Hepatocyte (in vitro differentiated cells): ENCODE results near the gene NCOA3. TPM values are rescaled to one million over a fixed set of nuclear protein-coding genes. Genes with fewer than 3 reads are reported as not detected.

Experiments
- DNase-seq: peaks from one replicate; pipeline ENCODE4 v3.0.0-alpha.2; 2016; ENCODE audit warnings: low spot score
- H2AFZ ChIP-seq: fragments of 200-600 bp; sonication (generic); 2 replicates; pipeline ENCODE4 v1.6.0; 2016; ENCODE audit warnings: antibody characterized with exemption, mild to moderate bottlenecking
- H3K27ac ChIP-seq: fragments of 200-600 bp; sonication (generic); 2 replicates; pipeline ENCODE4 v1.5.1; 2016; ENCODE audit warnings: mild to moderate bottlenecking
- H3K27me3 ChIP-seq: fragments of 200-600 bp; sonication (generic); 2 replicates; pipeline ENCODE4 v1.6.1; 2016
- H3K36me3 ChIP-seq: fragments of 200-600 bp; sonication (generic); replicated peaks from 2 replicates; pipeline ENCODE4 v1.5.1; 2016; ENCODE audit warnings: low read depth; ENCODE audit not compliant: insufficient read depth
- H3K4me1 ChIP-seq: fragments of 200-600 bp; sonication (generic); 2 replicates; pipeline ENCODE4 v1.5.1; 2016; ENCODE audit warnings: mild to moderate bottlenecking, moderate library complexity; ENCODE audit not compliant: insufficient read depth
- H3K4me2 ChIP-seq: fragments of 200-600 bp; sonication (generic); 2 replicates; pipeline ENCODE4 v1.6.0; 2016
- H3K4me3 ChIP-seq: fragments of 200-600 bp; sonication (generic); 2 replicates; pipeline ENCODE4 v1.5.1; 2016; ENCODE audit warnings: mild to moderate bottlenecking
- H3K79me2 ChIP-seq: fragments of 200-600 bp; sonication (generic); 2 replicates; pipeline ENCODE4 v1.6.0; 2017; ENCODE audit warnings: mild to moderate bottlenecking
- H3K9me2 ChIP-seq: fragments of 200-600 bp; sonication (generic); replicated peaks from 2 replicates; pipeline ENCODE4 v1.6.0; 2017; ENCODE audit warnings: mild to moderate bottlenecking; ENCODE audit not compliant: insufficient read depth
- H3K9me3 ChIP-seq: fragments of 200-600 bp; sonication (generic); 2 replicates; pipeline ENCODE4 v1.5.1; 2016; ENCODE audit warnings: low read depth, mild to moderate bottlenecking
- H4K20me1 ChIP-seq: fragments of 200-600 bp; sonication (generic); 2 replicates; pipeline ENCODE4 v1.6.0; 2016; ENCODE audit warnings: mild to moderate bottlenecking; ENCODE audit not compliant: insufficient read depth, poor library complexity, severe bottlenecking
- EZH2 ChIP-seq: fragments of 200-600 bp; sonication (generic); IDR thresholded peaks from 2 replicates; pipeline ENCODE4 v1.6.1; 2016; ENCODE audit warnings: antibody characterized with exemption, mild to moderate bottlenecking, borderline replicate concordance
- EZH2phosphoT487 ChIP-seq: fragments of 200-600 bp; sonication (generic); IDR thresholded peaks from one replicate; pipeline ENCODE4 v1.6.1; 2018; ENCODE audit warnings: antibody characterized with exemption, mild to moderate bottlenecking, low read depth, moderate library complexity; ENCODE audit not compliant: unreplicated experiment, severe bottlenecking
- WGBS: methylation state at CpG from one replicate; pipeline ENCODE4 v1.1.6; 2016; ENCODE audit warnings: low lambda C conversion rate; ENCODE audit errors: missing lambda C conversion rate; 5-methylcytosine and 5-hydroxymethylcytosine counted together
- polyA plus RNA-seq: library from polyadenylated mRNA; unstranded; fragments of >200 nt; fragmentation: Nextera tagmentation; extraction: Ambion mirVana; gene quantifications from 2 replicates; pipeline ENCODE4 v1.2.1, GENCODE V29; 2016
- total RNA-seq: library from RNA; depleted of rRNA; stranded (reverse); fragments of >200 nt; gene quantifications from 2 replicates; pipeline ENCODE4 v1.2.3, GENCODE V29; 2014
- TF ChIP-seq, protein P1 (sequence below): fragments of 200-600 bp; sonication (generic); IDR thresholded peaks from 2 replicates; pipeline ENCODE4 v1.5.1; 2016; ENCODE audit warnings: antibody characterized with exemption, mild to moderate bottlenecking; ENCODE audit not compliant: poor library complexity

NCOA3 gene
- total and polyA plus RNA-seq, 2 experiments from 2014 or later, result 12.7 to 28.6 TPM

- H3K4me3 ChIP-seq, result no peak overlapping the region
- no peak for DNase-seq
- H3K79me2 ChIP-seq, result no peaks in the 10 kb centered on the region
- no peaks in the 10 kb centered on the region for H3K9me2 ChIP-seq
- H3K9me3 ChIP-seq, result peaks cover 4% of the 10 kb centered on the region
- no peak overlapping the region for H3K27ac ChIP-seq
- H3K4me2 ChIP-seq, result no peak overlapping the region
- no peaks in the 10 kb centered on the region for H3K4me1 ChIP-seq
- WGBS, result 83% methylated on average over 18 of the region's 18 CpGs
- H3K36me3 ChIP-seq, result no peaks in the 10 kb centered on the region
- TF ChIP-seq, protein P1, sequence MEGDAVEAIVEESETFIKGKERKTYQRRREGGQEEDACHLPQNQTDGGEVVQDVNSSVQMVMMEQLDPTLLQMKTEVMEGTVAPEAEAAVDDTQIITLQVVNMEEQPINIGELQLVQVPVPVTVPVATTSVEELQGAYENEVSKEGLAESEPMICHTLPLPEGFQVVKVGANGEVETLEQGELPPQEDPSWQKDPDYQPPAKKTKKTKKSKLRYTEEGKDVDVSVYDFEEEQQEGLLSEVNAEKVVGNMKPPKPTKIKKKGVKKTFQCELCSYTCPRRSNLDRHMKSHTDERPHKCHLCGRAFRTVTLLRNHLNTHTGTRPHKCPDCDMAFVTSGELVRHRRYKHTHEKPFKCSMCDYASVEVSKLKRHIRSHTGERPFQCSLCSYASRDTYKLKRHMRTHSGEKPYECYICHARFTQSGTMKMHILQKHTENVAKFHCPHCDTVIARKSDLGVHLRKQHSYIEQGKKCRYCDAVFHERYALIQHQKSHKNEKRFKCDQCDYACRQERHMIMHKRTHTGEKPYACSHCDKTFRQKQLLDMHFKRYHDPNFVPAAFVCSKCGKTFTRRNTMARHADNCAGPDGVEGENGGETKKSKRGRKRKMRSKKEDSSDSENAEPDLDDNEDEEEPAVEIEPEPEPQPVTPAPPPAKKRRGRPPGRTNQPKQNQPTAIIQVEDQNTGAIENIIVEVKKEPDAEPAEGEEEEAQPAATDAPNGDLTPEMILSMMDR, result no peak
- TF ChIP-seq EZH2phosphoT487, result no peak
- TF ChIP-seq EZH2, result no peak
- no peaks in the 10 kb centered on the region for H4K20me1 ChIP-seq
- no peaks in the 10 kb centered on the region for H3K27me3 ChIP-seq
- H2AFZ ChIP-seq, result no peak overlapping the region
Measured at GRCh38 chr20:47688385-47689381, 187.0 kb downstream of the NCOA3 start.

GRCh38 chr20:47689731-47690130 is 188.0 kb downstream of the NCOA3 start:
- Histone ChIP-seq H3K4me1 (no peaks in the 10 kb centered on the region), H3K79me2 (no peaks in the 10 kb centered on the region), H3K4me2 (no peak overlapping the region), H3K27ac (no peak overlapping the region), H4K20me1 (no peaks in the 10 kb centered on the region), H3K9me2 (no peaks in the 10 kb centered on the region), H3K9me3 (peaks cover 4% of the 10 kb centered on the region), H3K27me3 (no peaks in the 10 kb centered on the region), H3K36me3 (no peaks in the 10 kb centered on the region), H3K4me3 (no peak overlapping the region), H2AFZ (no peak overlapping the region)
- TF ChIP-seq, protein P1, result no peak
- no peak for TF ChIP-seq EZH2
- TF ChIP-seq EZH2phosphoT487, result no peak
- 90% methylated on average over 1 of the region's 1 CpG for WGBS
- no peak for DNase-seq

- Histone ChIP-seq H3K4me2 (no peak overlapping the region), H3K4me1 (no peaks in the 10 kb centered on the region), H2AFZ (no peak overlapping the region), H3K9me2 (no peaks in the 10 kb centered on the region), H3K27me3 (no peaks in the 10 kb centered on the region), H3K27ac (no peak overlapping the region), H3K79me2 (no peaks in the 10 kb centered on the region), H3K4me3 (no peak overlapping the region), H4K20me1 (no peaks in the 10 kb centered on the region), H3K36me3 (no peaks in the 10 kb centered on the region), H3K9me3 (peaks cover 4% of the 10 kb centered on the region)
- no peak for DNase-seq
- no peak for TF ChIP-seq EZH2
- TF ChIP-seq, protein P1, result no peak
- no peak for TF ChIP-seq EZH2phosphoT487
Measured at GRCh38 chr20:47691625-47692024, 189.9 kb downstream of the NCOA3 start.
